HG02759 (cell line): Measurements from ENCODE around the gene ADCY4.
"Not testable (repeated sequence)": the region's sequence is repeated elsewhere in the genome, so short reads cannot be mapped to it uniquely, and the experiment has no call there.

ENCODE experiments used
- ATAC-seq: cut with Tn5 transposase; IDR thresholded peaks from one replicate; pipeline ENCODE4 v1.9.1; 2021; ENCODE audit warnings: mild to moderate bottlenecking, moderate library complexity; ENCODE audit not compliant: unreplicated experiment

ADCY4 gene

DNA sequence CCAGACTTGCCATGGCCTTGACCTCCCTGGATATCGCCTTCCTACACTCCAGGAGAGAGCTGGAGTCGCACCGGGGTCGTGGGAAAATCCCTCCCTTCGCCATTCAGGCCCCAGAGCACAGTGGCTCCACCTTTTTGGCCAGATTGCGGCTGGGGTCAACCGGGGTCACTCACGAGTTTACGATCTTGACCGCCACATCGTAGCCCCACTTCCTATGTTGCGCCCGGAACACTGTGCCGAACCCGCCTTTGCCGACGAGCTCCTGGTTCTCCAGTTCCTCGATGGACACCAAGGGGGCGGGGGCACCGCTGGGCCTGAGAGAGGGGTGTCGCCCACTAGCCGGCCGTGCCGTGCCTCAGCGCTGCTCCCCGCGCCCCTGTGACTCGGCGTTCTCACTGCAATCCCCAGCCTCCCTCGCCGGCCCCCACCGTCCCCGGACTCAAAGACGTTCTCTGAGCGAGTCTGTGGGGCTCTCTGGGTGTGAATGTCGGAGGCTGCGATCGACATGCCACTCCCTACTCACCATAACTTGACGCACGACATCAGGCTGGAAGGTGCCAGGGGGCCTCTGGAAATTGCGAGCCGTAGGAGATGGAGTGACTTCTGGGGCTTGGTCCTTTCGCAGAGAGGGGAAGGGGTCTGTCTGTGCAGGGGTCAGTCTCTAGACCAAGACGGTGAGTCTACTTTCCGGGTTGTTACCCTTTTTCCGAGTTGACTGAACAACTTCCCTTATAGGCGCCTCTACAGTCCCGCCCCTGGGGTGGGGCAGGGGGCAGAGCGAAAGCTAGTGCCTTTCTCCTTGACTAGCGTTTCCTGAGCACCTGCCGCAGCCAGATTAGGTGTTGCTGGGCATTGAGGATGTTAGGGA is 4.6 kb upstream of the ADCY4 start, which contains the start of gene RIPK3:
Gene RIPK3, minus strand, starts transcription at position 708 of the 868 bp plus-strand sequence. Its CDS starts 165 bp downstream, at position 543.
- ATAC-seq: peak; percentile 89

DNA sequence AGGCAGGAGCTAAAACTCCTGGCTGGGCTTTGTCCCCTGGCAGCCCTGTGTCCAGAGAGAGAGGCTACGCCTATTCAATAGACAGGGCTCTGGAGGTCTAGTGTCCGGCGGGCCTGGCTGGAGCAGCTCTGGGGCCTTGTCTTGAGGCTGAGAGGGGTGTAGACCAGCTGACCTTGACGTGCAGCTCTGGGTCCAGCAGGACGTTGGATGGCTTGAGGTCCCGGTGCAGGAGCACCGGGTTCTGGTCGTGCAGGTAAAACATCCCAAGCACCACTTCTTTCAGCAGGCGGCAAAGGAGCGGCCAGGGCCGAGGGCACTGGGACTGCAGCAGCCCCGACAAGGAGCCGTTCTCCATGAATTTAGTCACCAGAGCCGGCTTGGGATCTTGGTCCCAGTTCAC is 4.0 kb upstream of the ADCY4 start:
- no peak for ATAC-seq

DNA sequence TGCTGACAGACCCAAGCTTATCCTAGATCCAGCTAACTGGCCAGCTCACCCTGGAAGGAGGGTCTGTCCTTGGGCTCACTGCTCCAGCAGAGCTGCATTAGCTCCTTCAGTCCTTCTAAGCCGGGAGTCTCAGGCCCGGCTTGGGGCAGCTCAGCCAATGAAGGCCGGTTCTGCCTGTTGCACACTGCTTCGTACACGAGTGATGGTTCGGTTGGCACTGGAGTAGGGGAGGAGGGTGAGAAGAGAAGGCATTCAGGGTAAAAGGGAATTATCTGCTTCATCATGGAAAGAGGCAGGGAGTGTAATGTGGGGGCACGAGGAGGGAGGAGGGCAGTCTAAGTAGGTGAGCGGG is 2.9 kb upstream of the ADCY4 start:
- no peak for ATAC-seq

DNA sequence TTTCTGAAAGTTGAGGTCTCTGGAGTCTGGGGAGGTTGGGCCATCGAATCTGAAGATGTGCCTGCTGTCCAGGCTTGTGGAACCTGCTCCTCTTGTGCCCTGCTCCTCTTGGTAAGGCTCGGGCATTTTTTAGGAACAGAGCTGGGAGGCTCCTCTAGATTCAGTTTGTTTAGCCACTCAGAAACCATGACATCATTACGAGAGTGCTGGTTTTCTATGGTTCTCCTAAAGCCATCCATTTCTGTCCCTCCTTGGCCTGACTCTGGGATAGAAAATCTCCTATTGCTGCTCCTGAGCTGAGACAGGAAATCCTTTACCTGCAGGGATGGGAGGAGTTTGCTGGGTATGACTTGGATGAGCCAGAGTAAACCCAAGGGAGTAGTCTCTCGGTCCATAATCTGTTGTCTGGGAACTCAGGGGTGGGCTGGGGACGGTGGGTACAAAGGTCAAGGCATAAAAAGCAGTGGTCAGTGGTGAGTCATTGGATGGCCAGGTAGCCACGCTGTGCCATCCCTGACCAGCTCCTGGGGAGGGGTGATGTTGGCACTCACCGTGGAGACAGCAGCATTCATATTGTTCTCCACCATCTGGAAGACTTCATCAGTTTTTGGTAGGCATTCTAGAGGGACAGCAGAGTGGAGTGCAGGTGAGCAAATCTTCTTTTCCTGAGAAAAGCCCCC is 2.4 kb upstream of the ADCY4 start:
- no peak for ATAC-seq

DNA sequence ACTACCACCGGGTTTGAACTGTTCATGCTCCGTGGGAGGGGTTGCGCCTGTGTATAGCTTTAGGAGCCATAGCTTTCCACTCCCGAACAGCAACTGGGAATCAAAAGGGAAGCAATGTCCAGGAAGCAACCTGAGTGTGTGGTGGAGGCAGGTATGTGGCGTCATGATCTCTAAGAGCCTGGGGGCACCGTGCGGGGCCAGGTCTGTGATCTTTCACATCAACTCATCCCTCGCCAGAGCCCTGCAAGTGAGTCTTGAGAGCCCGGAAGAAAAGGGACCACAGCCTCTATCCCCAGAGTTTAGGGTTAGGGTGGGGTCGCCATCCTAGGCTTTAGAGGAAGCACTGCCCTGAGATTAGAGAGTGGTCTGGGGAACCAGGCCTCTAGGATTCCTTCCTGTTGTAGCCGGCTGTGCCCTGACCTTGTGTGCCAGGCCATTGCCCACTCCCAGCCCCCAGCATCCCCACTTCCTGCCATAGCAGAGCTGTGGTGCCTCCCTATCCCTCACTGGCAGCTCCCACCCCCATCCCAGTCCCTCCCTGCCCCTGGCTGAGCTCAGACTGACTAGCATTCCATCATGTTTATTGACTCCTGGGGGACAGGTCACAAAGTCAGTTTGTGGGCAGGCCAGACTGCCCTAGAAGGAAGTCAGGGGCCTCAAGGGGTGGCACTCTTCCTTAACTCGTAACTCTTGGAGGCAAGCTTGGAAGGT is 745 bp upstream of the ADCY4 start:
- ATAC-seq: no peak

DNA sequence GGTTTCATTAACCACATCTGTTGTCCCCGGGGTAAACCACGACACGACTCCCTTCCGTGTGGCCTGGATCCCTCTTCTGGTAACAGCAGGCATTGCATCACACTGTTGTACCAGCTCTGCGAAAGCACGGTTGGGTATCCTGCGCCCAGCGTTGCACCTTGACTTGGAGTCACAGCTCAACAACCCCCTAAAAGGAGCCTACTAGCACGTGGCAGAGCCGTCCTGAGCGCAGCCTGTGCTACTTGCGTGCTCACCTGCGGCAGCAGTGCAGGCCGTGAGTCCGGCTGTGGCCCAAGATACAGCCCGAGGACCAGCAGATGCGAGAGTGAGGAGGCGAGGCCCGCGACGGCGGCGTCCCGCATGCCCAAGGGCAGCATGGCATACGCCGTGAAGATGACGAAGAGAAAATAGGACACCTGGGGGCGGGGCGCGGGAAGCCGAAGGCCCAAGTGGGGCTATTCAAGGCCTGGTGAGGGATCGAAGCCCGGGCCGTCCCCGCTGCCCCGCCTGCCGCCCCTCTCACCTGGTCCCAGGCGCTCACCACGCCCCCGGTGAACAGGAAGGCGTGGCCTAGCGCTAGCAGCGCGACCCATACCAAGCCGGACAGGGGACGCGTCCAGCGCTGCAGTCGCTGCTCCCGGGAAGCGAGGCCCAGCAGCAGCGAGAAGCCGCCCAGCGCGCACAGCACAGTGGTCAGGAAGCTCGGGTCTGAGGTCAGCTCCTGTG is 2.4 kb downstream of the ADCY4 start:
- ATAC-seq: peak; percentile 87

DNA sequence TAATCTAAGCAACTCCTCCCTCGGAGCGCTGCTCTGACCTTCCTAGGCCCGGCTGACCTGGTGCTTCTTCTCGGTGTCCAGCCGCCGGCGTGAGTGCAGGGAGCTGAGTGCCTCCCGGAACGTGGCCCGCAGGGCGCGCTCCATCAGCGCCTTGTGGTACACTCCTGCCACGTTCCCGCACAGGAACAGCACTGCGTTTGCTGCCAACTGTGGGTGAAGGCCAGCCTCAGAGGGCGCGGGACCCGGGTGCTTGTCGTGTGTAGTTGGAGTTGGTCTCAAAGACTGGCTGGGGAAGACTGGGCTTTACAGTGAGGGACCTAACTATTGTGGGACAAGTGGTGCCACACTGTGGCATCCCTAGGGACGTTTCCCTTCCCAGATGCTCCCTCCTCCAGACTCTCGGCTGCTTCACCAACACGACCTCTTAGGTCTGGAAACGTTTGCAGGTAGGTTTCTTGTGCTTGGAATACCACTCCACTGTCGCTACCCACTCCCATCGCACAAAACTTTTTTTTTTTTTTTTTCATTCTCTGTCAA is 3.1 kb downstream of the ADCY4 start:
- no peak for ATAC-seq

DNA sequence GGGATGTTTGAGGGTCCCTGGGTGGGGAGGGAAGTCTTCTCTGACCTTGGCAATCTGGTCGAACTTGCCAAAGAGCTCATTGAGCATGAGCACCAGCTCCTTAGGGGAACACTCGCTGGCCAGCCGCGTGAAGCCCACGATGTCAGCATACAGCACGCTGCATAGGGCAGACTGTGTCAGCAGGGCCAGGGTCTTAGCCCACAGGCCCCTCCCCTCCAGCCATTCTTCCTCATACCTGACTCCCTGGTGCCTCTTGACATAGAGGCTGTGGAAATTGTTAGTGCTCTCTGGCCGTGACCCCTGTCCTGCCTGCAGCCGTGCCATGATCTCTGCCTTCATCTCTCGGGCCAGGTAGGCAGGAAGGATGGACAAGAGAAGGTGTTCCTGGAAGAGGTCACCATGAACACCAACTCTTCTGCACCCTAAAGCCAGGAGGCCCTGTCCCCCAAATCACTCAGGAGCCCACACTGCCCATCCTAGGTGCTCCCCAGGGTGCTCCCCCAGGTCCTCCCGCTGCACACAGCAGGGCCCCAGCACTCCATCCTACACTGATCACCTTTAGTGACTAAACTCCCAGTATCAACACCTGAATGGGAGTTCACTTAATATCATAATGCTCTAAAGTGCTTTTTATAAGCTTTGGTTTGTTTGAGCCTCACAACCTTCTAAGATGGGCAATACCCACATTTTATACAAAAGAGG is 3.7 kb downstream of the ADCY4 start:
- no peak for ATAC-seq

DNA sequence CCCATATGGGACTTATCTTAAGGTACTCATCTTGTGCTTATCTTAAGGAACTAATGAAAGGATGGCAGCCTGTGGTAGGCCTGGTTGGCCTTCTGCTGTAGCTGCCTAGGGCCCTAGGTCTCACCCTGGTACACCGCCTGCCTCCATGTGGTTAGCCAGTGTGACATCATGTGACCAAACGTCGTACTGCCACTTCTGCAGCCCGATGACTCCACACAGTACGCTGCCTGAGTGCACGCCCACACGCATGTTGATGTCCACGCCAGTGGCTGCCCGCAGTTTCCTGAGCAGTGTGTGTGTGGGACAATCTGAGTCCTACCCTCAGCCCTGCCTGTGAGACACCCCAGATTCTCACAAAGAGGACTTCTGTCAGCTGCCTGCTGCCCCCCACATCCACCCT is 5.1 kb downstream of the ADCY4 start:
- ATAC-seq: no peak

DNA sequence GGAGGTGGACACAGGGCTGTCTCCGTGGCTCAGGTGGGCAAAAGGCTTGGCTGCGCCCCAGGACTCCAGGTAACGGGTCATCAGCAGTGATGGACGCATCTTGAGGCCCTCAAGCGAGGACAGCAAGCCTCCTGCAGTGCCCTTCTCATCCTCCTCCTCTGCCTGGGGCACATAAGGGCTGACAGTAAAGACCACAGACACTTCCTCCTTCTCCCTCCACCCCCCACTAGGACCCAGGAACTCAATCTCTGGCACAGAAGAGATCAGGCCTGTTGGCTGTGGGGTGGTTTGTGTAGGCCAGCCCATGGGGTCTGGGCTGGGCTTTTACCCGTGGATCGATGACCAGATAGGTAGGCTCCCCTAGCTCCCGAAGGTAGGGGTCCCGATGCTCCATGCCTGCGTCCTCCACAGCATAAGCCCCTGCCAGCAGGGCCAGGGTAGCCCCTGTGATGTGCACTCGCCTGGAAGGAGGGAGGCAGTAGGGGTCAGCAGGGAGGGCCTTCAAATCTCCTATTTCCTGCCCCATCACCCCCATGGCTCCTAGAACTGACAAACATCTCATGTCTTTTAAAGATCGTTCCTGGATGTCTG is 5.7 kb downstream of the ADCY4 start:
- ATAC-seq: no peak

DNA sequence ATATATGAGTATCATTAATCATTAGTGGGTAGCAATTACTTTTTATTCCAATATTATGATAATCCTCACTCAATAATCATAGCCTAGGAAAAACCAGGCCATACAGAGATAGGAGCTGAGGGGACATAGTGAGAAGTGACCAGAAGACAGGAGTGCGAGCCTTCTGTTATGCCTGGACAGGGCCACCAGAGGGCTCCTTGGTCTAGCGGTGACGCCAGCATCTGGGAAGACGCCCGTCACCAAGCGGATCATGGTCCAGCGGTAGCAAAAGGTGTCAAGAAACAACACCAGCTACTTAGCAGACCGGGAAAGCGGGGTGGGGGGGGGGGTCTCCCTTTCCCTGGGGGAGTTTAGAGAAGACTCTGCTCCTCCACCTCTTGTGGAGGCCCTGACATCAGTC is 7.0 kb downstream of the ADCY4 start:
- not testable (repeated sequence) for ATAC-seq

DNA sequence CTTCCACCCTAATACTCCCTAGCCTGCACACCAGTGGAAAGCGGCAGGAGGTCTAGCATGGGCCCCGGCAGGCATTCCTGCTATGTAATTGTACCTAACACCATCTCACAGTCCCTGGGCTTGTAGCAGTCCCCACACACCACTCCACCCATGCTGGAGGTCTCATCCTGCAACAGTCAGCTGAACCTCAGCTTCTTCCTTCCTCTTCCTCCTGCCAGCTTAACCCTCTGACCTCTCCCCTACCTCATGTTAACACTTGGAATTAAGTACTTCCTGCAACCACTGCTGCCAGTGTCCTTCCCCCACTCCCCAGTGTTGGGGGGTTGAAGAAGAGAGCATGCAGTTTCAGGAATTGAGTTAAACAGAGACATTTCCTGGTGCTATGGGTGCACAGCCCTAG is 7.6 kb downstream of the ADCY4 start:
- ATAC-seq: no peak

DNA sequence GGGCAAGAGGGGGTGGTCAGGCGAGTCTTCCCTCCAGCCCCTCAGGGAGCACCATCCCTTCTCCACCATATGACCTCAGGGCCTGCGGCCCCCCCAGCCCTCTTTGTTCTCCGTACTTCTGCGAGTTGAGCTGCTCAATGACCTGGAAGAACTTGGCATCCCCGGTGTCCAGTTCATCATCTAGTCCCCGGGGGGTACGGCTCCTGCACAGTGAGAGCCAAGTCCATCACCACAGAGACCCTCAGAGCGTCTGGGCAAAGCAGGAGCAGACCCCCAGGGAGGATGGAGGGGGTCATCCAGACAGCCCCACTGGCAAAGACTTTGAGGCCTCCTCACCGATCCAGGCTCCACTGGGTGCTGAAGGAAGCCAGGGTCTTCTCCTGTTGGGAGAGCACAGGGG is 8.9 kb downstream of the ADCY4 start:
- no peak for ATAC-seq

DNA sequence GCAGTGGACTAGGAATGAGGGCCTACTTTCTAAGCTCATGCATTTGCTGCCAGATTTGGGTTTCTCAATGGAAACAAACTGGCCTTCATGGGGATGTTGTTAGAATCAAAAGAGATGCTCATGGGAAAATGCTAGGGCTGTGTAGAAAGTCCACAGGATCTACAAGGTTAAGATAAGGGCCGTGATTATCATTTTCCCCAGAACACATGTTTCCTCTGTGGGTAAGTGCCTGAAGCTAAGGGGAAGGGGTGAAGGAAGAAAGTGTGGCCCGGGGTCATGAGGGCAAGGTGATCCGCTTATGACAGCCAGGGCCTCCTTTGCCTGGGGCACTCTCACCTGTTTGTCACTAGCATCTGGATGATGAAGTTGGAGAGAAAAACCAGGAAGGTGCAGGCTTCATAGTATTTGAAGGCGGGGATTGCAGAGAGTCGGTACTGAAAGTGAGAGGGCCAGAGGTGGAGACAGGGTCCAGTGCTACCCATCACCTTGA is 9.8 kb downstream of the ADCY4 start:
- ATAC-seq: no peak

DNA sequence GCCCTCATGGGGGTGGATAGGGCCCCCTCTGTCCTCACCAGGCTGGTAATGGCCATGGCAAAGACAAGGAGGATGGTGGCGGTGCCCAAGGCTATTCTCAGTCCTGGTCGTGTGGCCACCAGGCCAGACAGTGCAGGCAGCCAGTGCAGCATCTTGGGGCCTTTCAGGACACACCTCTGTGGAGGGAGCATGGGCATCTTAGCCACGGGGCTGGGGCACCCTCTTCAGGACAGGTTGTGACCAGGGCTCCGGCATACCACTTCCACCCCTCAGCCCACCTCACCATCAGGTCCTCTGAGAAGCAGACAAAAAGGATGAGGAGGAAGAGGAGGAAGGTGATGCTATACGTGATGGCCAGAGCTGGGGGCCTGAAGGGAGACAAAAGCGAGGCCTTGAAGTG is 10.8 kb downstream of the ADCY4 start:
- no peak for ATAC-seq

DNA sequence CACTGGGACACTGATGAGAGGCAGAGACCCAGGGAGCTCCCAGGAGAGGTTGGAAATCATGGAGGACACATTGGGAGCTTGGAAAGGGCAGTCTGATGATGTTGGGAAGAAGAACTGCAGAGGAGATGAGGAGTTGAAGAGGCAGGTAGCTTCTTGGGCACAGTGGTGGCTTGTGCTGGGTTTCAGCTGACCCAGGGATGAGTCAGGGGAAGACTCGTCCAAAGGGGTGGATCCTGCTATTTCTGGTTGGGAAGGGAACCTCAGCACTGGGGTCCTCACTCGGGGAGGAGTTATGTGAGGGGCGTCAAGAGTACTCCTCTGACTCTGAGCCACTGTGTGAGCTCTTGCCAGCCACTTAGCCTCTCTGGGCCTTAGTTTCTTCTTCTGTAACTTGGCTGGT is 11.5 kb downstream of the ADCY4 start:
- ATAC-seq: no peak

DNA sequence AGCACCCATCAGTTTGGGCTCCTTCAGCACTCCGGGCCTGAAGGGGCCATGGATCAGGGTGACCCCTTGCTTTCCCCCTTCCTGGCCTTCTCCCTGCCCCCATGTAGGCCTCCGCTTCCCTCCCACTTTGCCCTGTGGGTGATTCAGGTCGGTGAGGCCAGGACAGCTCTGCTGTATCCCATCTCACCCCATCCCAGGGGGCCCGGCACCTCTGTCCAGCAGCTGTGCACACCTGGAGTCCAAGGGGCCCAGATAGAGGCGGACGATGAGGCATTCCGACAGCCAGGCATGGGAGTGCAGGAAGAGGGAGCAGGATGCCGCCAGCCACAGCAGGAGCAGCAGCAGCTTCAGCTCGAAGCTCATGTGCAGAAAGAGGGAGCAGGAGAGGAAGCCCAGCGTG is 12.2 kb downstream of the ADCY4 start:
- ATAC-seq: no peak

DNA sequence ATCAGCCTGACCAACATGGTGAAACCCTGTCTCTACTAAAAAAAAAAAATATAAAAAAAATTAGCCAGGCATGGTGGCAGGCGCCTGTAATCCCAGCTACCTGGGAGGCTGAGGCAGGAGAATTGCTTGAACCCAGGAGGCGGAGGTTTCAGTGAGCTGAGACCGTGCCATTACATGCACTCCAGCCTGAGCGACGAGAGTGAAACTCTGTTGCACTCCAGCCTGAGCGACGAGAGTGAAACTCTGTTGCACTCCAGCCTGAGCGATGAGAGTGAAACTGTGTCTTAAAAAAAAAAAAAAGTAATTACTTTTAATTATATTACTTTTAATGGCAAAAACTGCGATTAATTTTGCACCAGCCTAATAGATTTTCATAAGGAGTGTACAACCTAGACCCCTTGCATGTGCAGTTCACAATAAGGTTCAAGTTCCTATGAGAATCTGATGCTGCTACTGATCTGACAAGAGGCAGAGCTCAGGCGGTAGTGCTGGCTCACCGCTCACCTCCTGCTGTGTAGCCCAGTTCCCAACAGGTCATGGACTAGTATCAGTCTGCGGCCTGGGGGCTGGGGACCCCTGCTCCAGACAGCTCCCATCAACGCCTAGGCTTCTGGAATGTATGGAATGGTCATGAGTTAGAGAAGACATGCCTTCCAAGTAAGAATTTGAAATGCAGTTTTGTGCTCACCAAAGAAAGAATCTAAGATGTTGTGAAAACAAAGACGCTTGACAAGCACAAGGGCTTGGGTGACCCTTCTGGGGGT is 13.5 kb downstream of the ADCY4 start:
- ATAC-seq: no peak
